Thymus (tissue), 11 donors: ENCODE measurements around the gene SAFB. TPM values are rescaled to one million over a fixed set of nuclear protein-coding genes. Genes with fewer than 3 reads are reported as not detected.

ENCODE experiments used
- DNase-seq, 9 donors: peaks; one replicate each; pipeline ENCODE4 v3.0.0-alpha.2; 2013; ENCODE audit warnings: low spot score in 9 of 9, low read depth in 6 of 9, missing footprints in 1 of 9
- H3K27ac ChIP-seq, 2 donors: one replicate each; pipeline ENCODE4 v1.5.1; 2013; ENCODE audit warnings: control low read depth in 1 of 2, low read depth in 1 of 2, low read length in 1 of 2, mild to moderate bottlenecking in 1 of 2, moderate library complexity in 1 of 2
- H3K27me3 ChIP-seq, 2 donors: one replicate each; pipeline ENCODE4 v1.5.1; 2013; ENCODE audit warnings: low read length in 1 of 2; ENCODE audit not compliant: control insufficient read depth in 2 of 2, insufficient read depth in 1 of 2
- H3K36me3 ChIP-seq, 2 donors: one replicate each; pipeline ENCODE4 v1.5.1; 2013; ENCODE audit warnings: low read length in 1 of 2, mild to moderate bottlenecking in 1 of 2, moderate library complexity in 1 of 2; ENCODE audit not compliant: control insufficient read depth in 2 of 2, insufficient read depth in 2 of 2
- H3K4me1 ChIP-seq, 2 donors: one replicate each; pipeline ENCODE4 v1.5.1; 2013; ENCODE audit warnings: low read length in 2 of 2; ENCODE audit not compliant: control insufficient read depth in 2 of 2, insufficient read depth in 2 of 2
- H3K4me3 ChIP-seq, 2 donors: one replicate each; pipeline ENCODE4 v1.5.1; 2013; ENCODE audit warnings: low read length in 2 of 2, control low read depth in 1 of 2, mild to moderate bottlenecking in 1 of 2
- H3K9me3 ChIP-seq, 2 donors: one replicate each; pipeline ENCODE4 v1.5.1; 2013; ENCODE audit warnings: low read length in 1 of 2, mild to moderate bottlenecking in 1 of 2; ENCODE audit not compliant: control insufficient read depth in 2 of 2, insufficient read depth in 1 of 2
- WGBS: extraction: QIAGEN DNeasy Blood & Tissue Kit; methylation state at CpG from one replicate; pipeline ENCODE4 v1.1.7; 2013; 5-methylcytosine and 5-hydroxymethylcytosine counted together
- polyA plus RNA-seq: library from polyadenylated mRNA; stranded (reverse); fragments of 200-250 nt; gene quantifications from one replicate; pipeline ENCODE4 v1.2.3, GENCODE V29; 2013
- total RNA-seq: library from RNA; stranded (reverse); fragments of 120-200 nt; gene quantifications from one replicate; pipeline ENCODE4 v1.2.4, GENCODE V29; 2013
- donor health status: healthy.

Gene SAFB
- total and polyA plus RNA-seq, 2 donors: 32.6 to 73.3 TPM

GRCh38 chr19:5694167-5694955, 71.5 kb downstream of the SAFB start:
- H3K4me1 ChIP-seq: peaks cover 7 to 21% of the 10 kb centered on the region in 2 donors
- WGBS: 95% methylated on average over 45 of the region's 45 CpGs
- peaks cover 0 to 1% of the 10 kb centered on the region in 2 donors for H3K9me3 ChIP-seq
- no peak for DNase-seq
- H3K36me3 ChIP-seq: peaks cover 77 to 79% of the 10 kb centered on the region in 2 donors
- no peak overlapping the region for H3K4me3 ChIP-seq
- H3K27ac ChIP-seq: no peak overlapping the region
- no peaks in the 10 kb centered on the region for H3K27me3 ChIP-seq

DNA sequence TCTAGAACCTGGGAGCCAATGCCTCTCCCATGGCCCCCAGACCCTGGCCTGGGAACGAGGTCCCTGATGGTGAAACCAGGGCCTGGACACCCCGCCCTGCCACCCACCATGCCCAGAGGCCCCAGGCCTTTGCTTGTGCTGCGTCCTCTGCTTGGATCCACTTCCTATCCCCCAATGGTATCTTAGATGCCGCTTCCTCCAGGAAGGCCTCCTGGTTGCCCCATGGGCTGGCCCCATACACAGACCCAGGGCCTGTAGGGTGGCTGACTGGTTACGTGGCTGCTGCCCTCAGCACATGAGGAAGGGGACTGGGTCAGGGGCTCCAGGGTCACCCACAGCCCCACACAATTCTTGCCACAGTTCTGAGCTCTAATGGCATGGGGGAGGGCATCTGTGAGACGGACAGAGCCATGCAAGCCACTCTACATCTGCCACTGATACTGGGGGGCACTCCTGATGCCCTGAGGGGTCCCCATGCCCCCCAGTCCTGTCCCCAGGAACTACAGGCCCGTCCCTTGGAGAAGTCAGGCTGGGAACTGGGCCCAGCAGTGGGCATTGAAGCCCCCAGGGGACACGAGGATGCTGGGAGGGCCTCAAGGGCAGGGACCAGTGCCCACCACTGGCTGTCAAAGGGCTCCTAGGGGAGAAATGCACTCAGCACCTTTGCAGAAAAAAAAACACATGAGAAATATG, 72.2 kb downstream of the SAFB start:
- H3K4me1 ChIP-seq: peaks cover 7 to 17% of the 10 kb centered on the region in 2 donors
- peaks cover 0 to 1% of the 10 kb centered on the region in 2 donors for H3K9me3 ChIP-seq
- 95% methylated on average over 8 of the region's 8 CpGs for WGBS

GRCh38 chr19:5695649-5696195, 72.8 kb downstream of the SAFB start:
- no peak overlapping the region for H3K27ac ChIP-seq
- peaks cover 6 to 15% of the 10 kb centered on the region in 2 donors for H3K4me1 ChIP-seq
- no peaks in the 10 kb centered on the region for H3K27me3 ChIP-seq
- no peak for DNase-seq
- WGBS: 95% methylated on average over 28 of the region's 28 CpGs
- H3K9me3 ChIP-seq: peaks cover 0 to 1% of the 10 kb centered on the region in 2 donors
- no peak overlapping the region for H3K4me3 ChIP-seq
- H3K36me3 ChIP-seq: peaks cover 82 to 87% of the 10 kb centered on the region in 2 donors

More for the DNA sequence above, 72.2 kb downstream of the SAFB start:
- no peak overlapping the region for H3K27ac ChIP-seq
- H3K4me3 ChIP-seq: no peak overlapping the region
- no peaks in the 10 kb centered on the region for H3K27me3 ChIP-seq
- H3K36me3 ChIP-seq: peaks cover 78 to 82% of the 10 kb centered on the region in 2 donors
- no peak for DNase-seq

- Histone ChIP-seq H3K9me3 (peaks cover 0 to 1% of the 10 kb centered on the region in 2 donors), H3K36me3 (peaks cover 81 to 90% of the 10 kb centered on the region in 2 donors), H3K4me1 (peaks cover 0 to 9% of the 10 kb centered on the region in 2 donors), H3K4me3 (no peak overlapping the region), H3K27me3 (no peaks in the 10 kb centered on the region), H3K27ac (no peak overlapping the region)
- WGBS: 97% methylated on average over 42 of the region's 42 CpGs
- no peak for DNase-seq
Measured at GRCh38 chr19:5696196-5697021, 73.5 kb downstream of the SAFB start.

GRCh38 chr19:5697022-5697889, 74.4 kb downstream of the SAFB start:
- DNase-seq: no peak
- WGBS: 96% methylated on average over 25 of the region's 25 CpGs
- Histone ChIP-seq H3K9me3 (peaks cover 0 to 1% of the 10 kb centered on the region in 2 donors), H3K4me1 (peaks cover 0 to 1% of the 10 kb centered on the region in 2 donors), H3K27me3 (no peaks in the 10 kb centered on the region), H3K27ac (no peak overlapping the region), H3K36me3 (peaks cover 72 to 82% of the 10 kb centered on the region in 2 donors), H3K4me3 (no peak overlapping the region)

DNA sequence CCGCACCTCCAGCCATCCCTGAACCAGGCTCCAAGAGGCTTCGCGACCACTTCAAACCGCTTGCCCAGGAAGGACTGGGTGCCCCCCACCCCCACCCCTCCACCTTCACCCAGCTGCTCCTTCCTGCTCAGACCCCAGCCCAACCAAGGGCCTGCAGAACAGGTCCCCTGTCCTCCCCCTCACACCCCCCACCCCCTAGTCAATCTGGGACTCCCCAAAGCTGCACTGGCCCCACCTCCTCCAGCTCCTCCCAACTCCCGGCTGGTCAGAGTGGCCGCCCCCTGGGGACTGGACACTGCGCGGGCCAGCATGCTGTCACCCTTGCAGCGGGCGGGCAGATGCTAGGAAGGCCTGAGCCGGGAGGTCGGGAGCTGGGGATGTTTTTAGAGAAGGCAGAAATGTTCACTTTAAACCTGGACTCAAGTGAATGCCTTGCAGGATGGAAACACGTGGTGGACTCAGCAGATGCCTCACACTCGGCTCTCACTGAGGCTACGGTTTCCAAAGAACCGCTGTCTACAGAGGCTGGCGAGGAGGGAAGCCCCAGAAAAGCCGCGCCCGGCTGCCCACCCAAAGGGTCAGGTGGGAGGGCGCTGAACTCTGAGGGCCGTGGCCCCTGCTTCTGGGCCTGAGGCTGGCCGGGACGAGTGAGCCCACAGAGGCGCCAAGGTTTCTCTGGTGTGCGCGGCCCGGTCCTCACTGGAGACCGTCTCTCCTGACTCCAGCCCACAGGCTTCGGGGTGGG, 75.2 kb downstream of the SAFB start:
- no peaks in the 10 kb centered on the region for H3K27me3 ChIP-seq
- no peaks in the 10 kb centered on the region for H3K4me1 ChIP-seq
- H3K27ac ChIP-seq: no peak overlapping the region
- no peak for DNase-seq
- H3K9me3 ChIP-seq: peaks cover 0 to 1% of the 10 kb centered on the region in 2 donors
- no peak overlapping the region for H3K4me3 ChIP-seq
- WGBS: 95% methylated on average over 30 of the region's 30 CpGs
- H3K36me3 ChIP-seq: peaks cover 65 to 75% of the 10 kb centered on the region in 2 donors

DNA sequence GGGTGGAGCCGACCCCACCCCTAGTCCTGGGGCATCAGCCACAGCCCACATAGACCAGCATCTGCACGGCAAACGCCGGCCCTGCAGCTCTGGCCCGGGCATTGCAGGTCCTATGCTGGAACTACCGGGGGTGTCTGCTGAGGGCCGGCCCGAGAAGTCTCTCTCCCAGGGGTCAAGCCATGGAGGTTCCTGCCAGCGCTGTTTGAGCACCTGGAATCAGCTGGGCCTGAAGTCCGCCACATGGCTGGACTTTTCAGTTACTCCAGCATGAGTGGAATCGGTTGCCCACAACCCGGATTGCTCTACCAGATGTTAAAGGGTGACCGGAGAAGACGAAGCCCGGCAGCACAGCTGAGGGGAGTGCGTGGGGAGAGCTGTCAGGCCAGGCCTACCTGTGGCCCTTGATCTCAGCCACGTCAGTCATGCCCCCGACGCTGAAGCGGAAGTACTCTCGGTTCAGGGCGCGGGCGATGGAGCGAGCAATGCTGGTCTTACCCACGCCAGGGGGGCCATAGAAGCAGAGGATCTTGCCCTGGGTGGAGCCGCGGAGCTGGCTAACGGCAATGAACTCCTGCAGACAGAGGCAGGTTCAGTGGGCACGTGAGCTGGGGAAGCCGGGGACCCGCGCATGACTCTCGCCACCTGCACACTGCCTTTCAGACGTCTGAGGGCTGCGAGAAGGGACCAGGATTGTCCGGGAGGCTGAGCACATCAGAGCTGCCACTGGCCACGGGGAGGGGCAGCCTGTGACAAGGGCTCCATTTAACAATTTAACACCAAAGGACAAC, 75.9 kb downstream of the SAFB start:
- Histone ChIP-seq H3K9me3 (peaks cover 0 to 1% of the 10 kb centered on the region in 2 donors), H3K4me3 (no peak overlapping the region), H3K27ac (no peak overlapping the region), H3K4me1 (no peaks in the 10 kb centered on the region), H3K36me3 (peaks cover 64 to 75% of the 10 kb centered on the region in 2 donors), H3K27me3 (no peaks in the 10 kb centered on the region)
- 97% methylated on average over 38 of the region's 38 CpGs for WGBS
- no peak for DNase-seq
